ENCODE data around the gene BLOC1S3. TPM values are rescaled to one million over a fixed set of nuclear protein-coding genes. Genes with fewer than 3 reads are reported as not detected.

The BLOC1S3 gene
- total and polyA plus RNA-seq, 4 donors = 4.2 to 17.3 (median 8.1) TPM

DNA sequence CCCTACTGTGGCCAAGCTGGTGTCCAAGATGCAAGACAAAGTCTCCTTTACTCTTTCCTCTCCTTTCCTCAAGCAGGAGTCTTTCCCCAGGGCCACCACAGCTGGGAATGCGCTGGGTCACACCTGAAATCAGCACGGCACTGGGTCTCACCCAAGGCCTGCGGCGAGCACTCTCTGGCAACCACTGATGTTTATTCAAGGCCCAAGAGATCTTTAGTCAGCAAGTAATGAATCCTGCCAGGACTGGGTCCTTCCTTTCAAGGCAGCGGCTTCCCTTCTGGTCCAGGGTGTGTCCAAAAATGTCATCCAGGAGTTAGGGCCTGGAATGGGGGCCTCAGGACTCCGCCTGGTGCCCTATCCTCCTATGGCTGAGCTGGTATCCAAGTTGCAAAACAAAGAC, 24.1 kb downstream of the BLOC1S3 start:
- no peaks in the 10 kb centered on the region for H3K27me3 ChIP-seq (ENCODE audit: control insufficient read depth in 3 of 3, insufficient read depth in 3 of 3, low read length in 2 of 3)
- H3K36me3 ChIP-seq (ENCODE audit: control insufficient read depth in 4 of 4, insufficient read depth in 4 of 4, low read length in 4 of 4) = no peaks in the 10 kb centered on the region
- H3K9ac ChIP-seq (ENCODE audit: insufficient read depth in 1 of 2, low read length in 2 of 2) = no peak overlapping the region
- H3K9me3 ChIP-seq (ENCODE audit: control insufficient read depth in 4 of 4, insufficient read depth in 3 of 4, low read length in 3 of 4) = no peaks in the 10 kb centered on the region
- ATAC-seq (ENCODE audit: insufficient read depth, low FRiP score) (no peak), DNase-seq (no peak)
- peaks cover 0 to 8% (median 0%) of the 10 kb centered on the region in 5 donors for H3K4me1 ChIP-seq (ENCODE audit: control insufficient read depth in 5 of 5, insufficient read depth in 5 of 5, low read length in 5 of 5)
- no peak overlapping the region for H3K4me3 ChIP-seq
- WGBS, 2 donors = 47 to 79% methylated on average over 6 of the region's 6 CpGs
- H3K27ac ChIP-seq (ENCODE audit: low read depth in 1 of 2, low read length in 1 of 2) = no peak overlapping the region
- TF ChIP-seq, protein P1, sequence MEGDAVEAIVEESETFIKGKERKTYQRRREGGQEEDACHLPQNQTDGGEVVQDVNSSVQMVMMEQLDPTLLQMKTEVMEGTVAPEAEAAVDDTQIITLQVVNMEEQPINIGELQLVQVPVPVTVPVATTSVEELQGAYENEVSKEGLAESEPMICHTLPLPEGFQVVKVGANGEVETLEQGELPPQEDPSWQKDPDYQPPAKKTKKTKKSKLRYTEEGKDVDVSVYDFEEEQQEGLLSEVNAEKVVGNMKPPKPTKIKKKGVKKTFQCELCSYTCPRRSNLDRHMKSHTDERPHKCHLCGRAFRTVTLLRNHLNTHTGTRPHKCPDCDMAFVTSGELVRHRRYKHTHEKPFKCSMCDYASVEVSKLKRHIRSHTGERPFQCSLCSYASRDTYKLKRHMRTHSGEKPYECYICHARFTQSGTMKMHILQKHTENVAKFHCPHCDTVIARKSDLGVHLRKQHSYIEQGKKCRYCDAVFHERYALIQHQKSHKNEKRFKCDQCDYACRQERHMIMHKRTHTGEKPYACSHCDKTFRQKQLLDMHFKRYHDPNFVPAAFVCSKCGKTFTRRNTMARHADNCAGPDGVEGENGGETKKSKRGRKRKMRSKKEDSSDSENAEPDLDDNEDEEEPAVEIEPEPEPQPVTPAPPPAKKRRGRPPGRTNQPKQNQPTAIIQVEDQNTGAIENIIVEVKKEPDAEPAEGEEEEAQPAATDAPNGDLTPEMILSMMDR (IDR thresholded peaks at IDR 0.05; ENCODE audit: control extremely low read depth, extremely low read depth) = no peak

DNA sequence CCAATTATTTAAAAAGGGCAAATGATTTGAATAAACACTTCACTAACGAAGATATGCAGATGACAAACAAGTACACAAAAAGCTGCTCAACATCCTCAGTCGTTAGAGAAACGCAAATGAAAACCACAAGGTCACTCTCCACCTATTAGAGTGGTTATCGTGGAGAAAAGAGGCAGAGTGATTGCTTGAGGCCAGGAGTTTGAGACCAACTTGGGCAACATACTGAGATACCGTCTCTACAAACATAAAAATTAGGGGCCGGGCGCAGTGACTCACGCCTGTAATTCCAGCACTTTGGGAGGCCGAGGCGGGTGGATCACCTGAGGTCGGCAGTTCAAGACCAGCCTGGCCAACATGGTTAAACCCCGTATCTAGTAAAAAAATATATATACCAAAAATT, 27.2 kb downstream of the BLOC1S3 start:
- ATAC-seq (ENCODE audit: insufficient read depth, low FRiP score) = no peak
- TF ChIP-seq, protein P1 (IDR thresholded peaks at IDR 0.05; ENCODE audit: control extremely low read depth, extremely low read depth) = no peak
- WGBS, 2 donors = 80 to 86% methylated on average over 12 of the region's 12 CpGs
- Histone ChIP-seq H3K36me3 (ENCODE audit: control insufficient read depth in 4 of 4, insufficient read depth in 4 of 4, low read length in 4 of 4) (no peaks in the 10 kb centered on the region), H3K4me3 (no peak overlapping the region), H3K27me3 (ENCODE audit: control insufficient read depth in 3 of 3, insufficient read depth in 3 of 3, low read length in 2 of 3) (no peaks in the 10 kb centered on the region), H3K27ac (ENCODE audit: low read depth in 1 of 2, low read length in 1 of 2) (no peak overlapping the region), H3K4me1 (ENCODE audit: control insufficient read depth in 5 of 5, insufficient read depth in 5 of 5, low read length in 5 of 5) (peaks cover 0 to 8% (median 0%) of the 10 kb centered on the region in 5 donors), H3K9me3 (ENCODE audit: control insufficient read depth in 4 of 4, insufficient read depth in 3 of 4, low read length in 3 of 4) (no peaks in the 10 kb centered on the region), H3K9ac (ENCODE audit: insufficient read depth in 1 of 2, low read length in 2 of 2) (no peak overlapping the region)
- no peak for DNase-seq

DNA sequence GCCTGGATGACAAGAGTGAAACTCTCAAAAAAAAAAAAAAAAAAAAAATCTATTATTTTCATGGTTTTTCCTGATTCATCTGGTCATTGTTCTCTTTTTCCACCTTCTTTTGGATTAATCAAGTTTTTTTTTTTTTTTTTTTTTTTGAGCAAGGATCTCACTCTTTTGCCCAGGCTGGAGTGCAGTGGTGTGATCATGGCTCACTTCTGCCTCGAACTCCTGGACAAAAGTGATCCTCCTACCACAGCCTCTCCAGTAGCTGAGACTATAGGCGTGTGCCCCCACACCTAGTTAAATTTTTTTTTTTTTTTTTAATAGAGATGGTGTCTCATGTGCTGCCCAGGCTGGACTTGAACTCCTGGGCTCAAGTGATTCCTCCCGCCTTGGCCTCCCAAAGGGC, 27.7 kb downstream of the BLOC1S3 start:
- DNase-seq = no peak
- no peak overlapping the region for H3K4me3 ChIP-seq
- TF ChIP-seq, protein P1 (IDR thresholded peaks at IDR 0.05; ENCODE audit: control extremely low read depth, extremely low read depth) = no peak
- H3K9ac ChIP-seq (ENCODE audit: insufficient read depth in 1 of 2, low read length in 2 of 2) = no peak overlapping the region
- no peaks in the 10 kb centered on the region for H3K36me3 ChIP-seq (ENCODE audit: control insufficient read depth in 4 of 4, insufficient read depth in 4 of 4, low read length in 4 of 4)
- peaks cover 0 to 8% (median 0%) of the 10 kb centered on the region in 5 donors for H3K4me1 ChIP-seq (ENCODE audit: control insufficient read depth in 5 of 5, insufficient read depth in 5 of 5, low read length in 5 of 5)
- no peak overlapping the region for H3K27ac ChIP-seq (ENCODE audit: low read depth in 1 of 2, low read length in 1 of 2)
- no peak for ATAC-seq (ENCODE audit: insufficient read depth, low FRiP score)
- H3K27me3 ChIP-seq (ENCODE audit: control insufficient read depth in 3 of 3, insufficient read depth in 3 of 3, low read length in 2 of 3) = no peaks in the 10 kb centered on the region
- 90 to 95% methylated on average over 3 of the region's 3 CpGs for WGBS, 2 donors
- H3K9me3 ChIP-seq (ENCODE audit: control insufficient read depth in 4 of 4, insufficient read depth in 3 of 4, low read length in 3 of 4) = no peaks in the 10 kb centered on the region

DNA sequence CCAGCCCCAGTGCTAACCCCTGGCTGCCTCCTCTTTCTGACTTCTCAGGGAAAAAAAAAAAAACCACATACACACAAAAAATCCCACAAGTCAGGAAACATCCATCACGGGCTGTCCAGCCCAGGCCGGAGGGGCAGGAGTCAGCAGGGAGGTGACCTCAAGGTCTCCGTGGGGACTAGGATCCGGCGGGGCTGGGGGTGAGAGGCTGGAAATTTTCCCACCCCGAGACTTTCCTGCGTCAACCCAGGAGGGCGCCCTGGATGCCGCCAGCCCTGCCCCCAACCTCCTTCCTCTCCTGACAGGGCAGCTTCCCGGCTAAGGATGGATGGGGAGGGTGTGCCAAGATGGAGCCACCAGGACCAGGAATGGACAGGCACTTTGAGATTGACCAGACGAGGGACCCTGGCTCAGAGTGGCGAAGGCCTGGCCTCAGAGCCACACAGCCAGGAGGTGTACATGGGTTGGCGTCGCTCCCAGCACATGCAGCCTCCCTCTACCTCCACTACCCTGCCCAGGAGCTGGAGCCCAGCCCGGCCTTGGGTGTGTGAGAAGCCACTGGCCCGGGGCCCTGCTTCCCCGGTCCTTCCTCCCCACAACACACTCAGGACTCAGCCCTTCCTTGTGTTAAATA, 33.3 kb downstream of the BLOC1S3 start:
- H3K4me1 ChIP-seq (ENCODE audit: control insufficient read depth in 5 of 5, insufficient read depth in 5 of 5, low read length in 5 of 5) = peaks cover 0 to 11% (median 6%) of the 10 kb centered on the region in 5 donors
- DNase-seq (peak in 2 of 3 donors; percentile 12 to 60), ATAC-seq (ENCODE audit: insufficient read depth, low FRiP score) (no peak)
- H3K9me3 ChIP-seq (ENCODE audit: control insufficient read depth in 4 of 4, insufficient read depth in 3 of 4, low read length in 3 of 4) = no peaks in the 10 kb centered on the region
- no peak overlapping the region for H3K9ac ChIP-seq (ENCODE audit: insufficient read depth in 1 of 2, low read length in 2 of 2)
- WGBS, 2 donors = 18 to 19% methylated on average over 17 of the region's 17 CpGs
- peak overlapping the region in 1 of 2 donors; percentile 71 for H3K27ac ChIP-seq (ENCODE audit: low read depth in 1 of 2, low read length in 1 of 2)
- TF ChIP-seq, protein P1 (IDR thresholded peaks at IDR 0.05; ENCODE audit: control extremely low read depth, extremely low read depth) = no peak
- H3K4me3 ChIP-seq = no peak overlapping the region
- peaks cover 0 to 25% (median 11%) of the 10 kb centered on the region in 3 donors for H3K27me3 ChIP-seq (ENCODE audit: control insufficient read depth in 3 of 3, insufficient read depth in 3 of 3, low read length in 2 of 3)
- H3K36me3 ChIP-seq (ENCODE audit: control insufficient read depth in 4 of 4, insufficient read depth in 4 of 4, low read length in 4 of 4) = no peaks in the 10 kb centered on the region
